ENCODE data around the gene SIGLEC15. TPM values are rescaled to one million over a fixed set of nuclear protein-coding genes. Genes with fewer than 3 reads are reported as not detected.

The SIGLEC15 gene
- total and polyA plus RNA-seq, 9 donors: 0.06 to 0.44 (median 0.14) TPM

- peaks cover 33% of the 10 kb centered on the region for H3K36me3 ChIP-seq (ENCODE audit: control insufficient read depth, insufficient read depth, low read length)
- WGBS (ENCODE audit: insufficient coverage): no CpG with 5 or more reads among the region's 5 CpGs
- no peak for DNase-seq
These were observed 49.2 kb downstream of the SIGLEC15 start for GRCh38 chr18:45874491-45875184.

DNA sequence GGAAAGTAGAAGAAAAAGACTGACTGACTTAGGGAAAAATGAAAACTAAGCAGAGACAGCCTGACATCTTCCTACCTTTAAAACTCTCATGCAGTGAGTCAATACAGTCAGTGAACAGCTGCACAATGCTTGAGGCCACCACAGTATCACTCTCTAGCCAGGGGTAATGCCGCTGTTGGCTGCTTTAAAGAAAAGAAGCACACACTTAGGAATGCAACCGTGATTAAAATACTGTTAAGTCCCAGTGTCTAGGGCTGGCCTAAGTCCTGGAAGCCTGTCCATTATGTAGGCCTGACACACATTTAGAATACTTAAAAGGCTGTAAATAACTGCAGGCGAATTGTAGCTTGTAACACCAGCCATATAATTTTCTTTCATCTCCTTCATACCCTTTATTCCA, 50.7 kb downstream of the SIGLEC15 start:
- Histone ChIP-seq H3K27ac (ENCODE audit: low read length) (no peak overlapping the region), H3K4me3 (ENCODE audit: low read length) (no peak overlapping the region), H3K36me3 (ENCODE audit: control insufficient read depth, insufficient read depth, low read length) (peaks cover 36% of the 10 kb centered on the region), H3K4me1 (ENCODE audit: control insufficient read depth, insufficient read depth, low read length) (no peaks in the 10 kb centered on the region), H3K9me3 (replicated peaks; ENCODE audit: control insufficient read depth, low read depth, low read length) (no peaks in the 10 kb centered on the region), H3K27me3 (ENCODE audit: control insufficient read depth, insufficient read depth, low read length) (no peaks in the 10 kb centered on the region)
- no peak for DNase-seq
- WGBS (ENCODE audit: insufficient coverage): 93% methylated on average over 3 of the region's 3 CpGs

More at GRCh38 chr18:45874491-45875184, 49.2 kb downstream of the SIGLEC15 start:
- Histone ChIP-seq H3K27ac (ENCODE audit: low read length) (no peak overlapping the region), H3K9me3 (replicated peaks; ENCODE audit: control insufficient read depth, low read depth, low read length) (no peaks in the 10 kb centered on the region), H3K4me3 (ENCODE audit: low read length) (no peak overlapping the region), H3K27me3 (ENCODE audit: control insufficient read depth, insufficient read depth, low read length) (no peaks in the 10 kb centered on the region), H3K4me1 (ENCODE audit: control insufficient read depth, insufficient read depth, low read length) (no peaks in the 10 kb centered on the region)

DNA sequence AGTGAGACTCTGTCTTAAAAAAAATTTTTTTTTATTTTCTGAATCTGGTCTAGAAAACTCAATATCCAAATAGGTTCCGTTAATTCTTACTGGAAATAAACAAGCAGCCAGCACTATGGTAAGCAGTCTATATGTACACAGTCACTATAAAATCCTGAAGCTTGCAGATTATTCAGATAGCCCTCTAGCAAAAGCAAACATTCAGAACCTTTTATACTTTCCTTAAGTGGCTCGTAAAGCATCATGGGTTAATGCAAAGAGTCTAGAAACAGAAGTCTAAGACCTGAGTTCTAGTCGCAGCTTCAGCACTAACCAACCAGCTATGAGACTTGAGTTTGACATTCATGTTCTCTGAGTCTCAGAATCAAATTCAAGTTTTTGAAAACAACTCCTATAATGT, 51.9 kb downstream of the SIGLEC15 start:
- Histone ChIP-seq H3K9me3 (replicated peaks; ENCODE audit: control insufficient read depth, low read depth, low read length) (no peaks in the 10 kb centered on the region), H3K27me3 (ENCODE audit: control insufficient read depth, insufficient read depth, low read length) (no peaks in the 10 kb centered on the region), H3K27ac (ENCODE audit: low read length) (no peak overlapping the region), H3K4me1 (ENCODE audit: control insufficient read depth, insufficient read depth, low read length) (no peaks in the 10 kb centered on the region), H3K36me3 (ENCODE audit: control insufficient read depth, insufficient read depth, low read length) (peaks cover 37% of the 10 kb centered on the region), H3K4me3 (ENCODE audit: low read length) (no peak overlapping the region)
- WGBS (ENCODE audit: insufficient coverage): 86% methylated on average over 2 of the region's 3 CpGs
- DNase-seq: no peak

DNA sequence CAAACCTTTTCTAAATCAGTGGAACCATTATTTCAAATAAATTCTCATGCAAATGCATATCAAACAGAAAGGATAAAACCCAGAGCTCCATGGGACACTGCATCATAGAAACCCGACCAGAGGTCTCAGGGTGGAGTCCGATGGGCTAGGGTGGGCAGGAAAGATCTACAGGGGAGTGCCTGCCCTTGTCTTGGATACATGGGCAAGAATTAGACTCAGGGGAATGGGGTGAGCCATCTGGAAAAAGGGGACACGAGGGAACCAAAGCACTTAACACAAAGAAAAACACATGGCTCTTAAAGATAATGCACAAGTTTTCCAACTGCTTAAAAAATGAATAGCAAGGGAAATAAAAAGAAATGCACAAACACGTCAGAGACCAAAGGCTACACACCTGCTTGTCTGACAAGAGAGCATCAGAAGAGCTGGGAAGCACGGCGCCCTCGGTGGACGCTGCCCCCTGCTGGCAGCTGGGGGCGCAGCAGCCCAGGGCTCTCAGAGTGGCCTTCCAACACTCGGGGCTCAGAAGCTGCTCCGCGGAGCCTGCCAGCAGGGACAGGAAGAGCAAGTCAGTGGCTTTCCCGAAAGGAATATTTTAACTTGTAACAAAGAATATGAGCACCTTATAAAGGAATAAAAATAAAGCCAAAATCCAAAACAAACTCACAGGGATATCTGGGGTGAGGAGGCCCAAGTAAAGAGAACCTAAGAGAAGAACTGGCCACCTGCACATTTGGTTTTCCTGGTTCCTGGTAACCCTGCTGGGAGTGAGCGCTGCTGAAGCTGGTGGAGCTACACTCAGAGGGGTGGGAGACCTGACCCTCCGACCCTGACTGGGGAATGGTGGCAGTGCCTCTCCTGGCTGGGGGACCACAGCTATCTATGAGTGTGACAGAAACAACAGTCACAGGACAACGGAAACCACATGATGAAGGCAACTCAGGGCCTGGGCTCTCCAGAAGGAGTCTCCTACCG, 54.5 kb downstream of the SIGLEC15 start:
- peak; percentile 75 for DNase-seq
- Histone ChIP-seq H3K27ac (ENCODE audit: low read length) (no peak overlapping the region), H3K4me3 (ENCODE audit: low read length) (no peak overlapping the region), H3K4me1 (ENCODE audit: control insufficient read depth, insufficient read depth, low read length) (no peaks in the 10 kb centered on the region), H3K36me3 (ENCODE audit: control insufficient read depth, insufficient read depth, low read length) (peaks cover 34% of the 10 kb centered on the region), H3K27me3 (ENCODE audit: control insufficient read depth, insufficient read depth, low read length) (no peaks in the 10 kb centered on the region), H3K9me3 (replicated peaks; ENCODE audit: control insufficient read depth, low read depth, low read length) (no peaks in the 10 kb centered on the region)
- WGBS (ENCODE audit: insufficient coverage): 42% methylated on average over 12 of the region's 17 CpGs

- no peak for DNase-seq
- WGBS (ENCODE audit: insufficient coverage): 100% methylated on average over 2 of the region's 3 CpGs
- no peaks in the 10 kb centered on the region for H3K27me3 ChIP-seq (ENCODE audit: control insufficient read depth, insufficient read depth, low read length)
- H3K9me3 ChIP-seq (replicated peaks; ENCODE audit: control insufficient read depth, low read depth, low read length): no peaks in the 10 kb centered on the region
- no peaks in the 10 kb centered on the region for H3K4me1 ChIP-seq (ENCODE audit: control insufficient read depth, insufficient read depth, low read length)
- no peak overlapping the region for H3K27ac ChIP-seq (ENCODE audit: low read length)
- H3K4me3 ChIP-seq (ENCODE audit: low read length): no peak overlapping the region
- peaks cover 29% of the 10 kb centered on the region for H3K36me3 ChIP-seq (ENCODE audit: control insufficient read depth, insufficient read depth, low read length)
These were observed 55.5 kb downstream of the SIGLEC15 start for GRCh38 chr18:45880876-45881558.

DNA sequence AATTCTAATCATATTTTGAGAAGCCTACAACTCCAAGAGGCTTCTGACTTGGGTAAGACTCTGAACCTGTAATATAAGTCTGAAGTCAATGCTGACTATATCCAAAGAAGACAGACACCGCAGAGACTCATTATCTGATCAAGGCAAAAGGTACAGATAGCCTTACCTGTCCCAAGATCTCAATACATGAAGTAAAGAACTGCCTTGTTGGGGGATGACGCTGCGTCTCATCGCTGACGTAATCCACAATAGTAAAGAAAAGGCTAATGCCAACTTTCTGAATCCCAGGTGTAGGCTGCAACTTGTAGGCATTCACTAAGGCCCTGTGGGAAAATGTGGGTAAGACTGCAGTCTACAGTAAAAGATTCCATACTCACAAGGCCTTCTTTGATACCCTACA, 62.1 kb downstream of the SIGLEC15 start:
- H3K9me3 ChIP-seq (replicated peaks; ENCODE audit: control insufficient read depth, low read depth, low read length): no peaks in the 10 kb centered on the region
- H3K36me3 ChIP-seq (ENCODE audit: control insufficient read depth, insufficient read depth, low read length): peaks cover 21% of the 10 kb centered on the region
- H3K27ac ChIP-seq (ENCODE audit: low read length): no peak overlapping the region
- no peak for DNase-seq
- WGBS (ENCODE audit: insufficient coverage): no CpG with 5 or more reads among the region's 5 CpGs
- no peak overlapping the region for H3K4me3 ChIP-seq (ENCODE audit: low read length)
- H3K4me1 ChIP-seq (ENCODE audit: control insufficient read depth, insufficient read depth, low read length): no peaks in the 10 kb centered on the region
- no peaks in the 10 kb centered on the region for H3K27me3 ChIP-seq (ENCODE audit: control insufficient read depth, insufficient read depth, low read length)

DNA sequence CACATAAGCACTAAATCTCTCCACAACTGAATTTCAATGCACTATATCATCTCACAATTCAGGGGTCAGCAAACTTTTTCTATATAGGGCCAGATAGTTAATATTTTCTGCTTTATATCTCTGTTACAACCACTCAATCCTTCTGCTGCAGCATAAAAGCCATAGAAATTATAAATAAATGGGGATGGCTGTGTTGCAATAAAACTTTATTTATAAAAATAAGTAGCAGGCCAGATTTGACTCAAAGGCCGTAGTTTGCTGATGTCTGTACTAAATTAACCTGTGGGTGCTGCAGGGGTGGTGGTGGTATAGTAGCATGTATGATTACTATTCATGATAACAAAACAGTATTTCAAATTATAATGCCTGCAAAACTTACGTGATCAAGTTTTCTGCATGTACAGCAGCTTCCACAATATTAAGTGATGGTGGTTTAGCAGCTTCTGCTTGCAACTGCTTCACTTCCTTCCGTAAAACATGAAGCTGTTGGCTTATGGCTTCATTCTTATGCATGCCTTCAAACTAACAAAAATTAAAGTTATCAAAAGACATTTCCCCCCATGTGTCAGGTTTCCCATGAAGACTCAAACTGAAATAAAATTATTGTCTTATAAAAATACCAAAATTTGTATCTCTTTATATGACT, 64.1 kb downstream of the SIGLEC15 start:
- no peaks in the 10 kb centered on the region for H3K27me3 ChIP-seq (ENCODE audit: control insufficient read depth, insufficient read depth, low read length)
- no peak overlapping the region for H3K4me3 ChIP-seq (ENCODE audit: low read length)
- DNase-seq: no peak
- WGBS (ENCODE audit: insufficient coverage): no CpG with 5 or more reads among the region's 3 CpGs
- H3K36me3 ChIP-seq (ENCODE audit: control insufficient read depth, insufficient read depth, low read length): peaks cover 17% of the 10 kb centered on the region
- no peaks in the 10 kb centered on the region for H3K4me1 ChIP-seq (ENCODE audit: control insufficient read depth, insufficient read depth, low read length)
- no peaks in the 10 kb centered on the region for H3K9me3 ChIP-seq (replicated peaks; ENCODE audit: control insufficient read depth, low read depth, low read length)
- H3K27ac ChIP-seq (ENCODE audit: low read length): no peak overlapping the region

DNA sequence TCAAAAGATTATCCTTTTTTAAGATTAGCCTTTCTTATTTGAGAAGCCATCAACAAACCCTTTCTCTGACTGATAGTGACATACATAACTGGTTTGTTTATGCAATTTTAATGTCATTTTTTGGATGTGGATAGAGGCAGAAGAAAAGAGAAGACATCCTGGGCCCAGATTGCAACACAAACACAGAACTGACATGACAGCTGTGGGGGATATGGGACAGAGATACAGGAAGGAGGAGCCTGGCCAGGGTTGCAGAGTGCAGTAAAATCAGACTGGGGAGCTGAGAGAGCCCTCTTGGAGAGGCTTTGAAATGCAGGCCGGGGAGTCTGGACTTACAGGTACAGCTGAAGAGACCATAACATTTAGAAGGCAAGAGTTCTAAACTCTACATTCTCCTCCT, 65.1 kb downstream of the SIGLEC15 start:
- Histone ChIP-seq H3K27ac (ENCODE audit: low read length) (no peak overlapping the region), H3K36me3 (ENCODE audit: control insufficient read depth, insufficient read depth, low read length) (peaks cover 22% of the 10 kb centered on the region), H3K9me3 (replicated peaks; ENCODE audit: control insufficient read depth, low read depth, low read length) (no peaks in the 10 kb centered on the region), H3K27me3 (ENCODE audit: control insufficient read depth, insufficient read depth, low read length) (no peaks in the 10 kb centered on the region), H3K4me3 (ENCODE audit: low read length) (no peak overlapping the region), H3K4me1 (ENCODE audit: control insufficient read depth, insufficient read depth, low read length) (no peaks in the 10 kb centered on the region)
- WGBS (ENCODE audit: insufficient coverage): 67% methylated on average over 1 of the region's 1 CpG
- DNase-seq: peak; percentile 12

GRCh38 chr18:45891806-45892205, 66.3 kb downstream of the SIGLEC15 start:
- H3K4me1 ChIP-seq (ENCODE audit: control insufficient read depth, insufficient read depth, low read length): no peaks in the 10 kb centered on the region
- no peaks in the 10 kb centered on the region for H3K27me3 ChIP-seq (ENCODE audit: control insufficient read depth, insufficient read depth, low read length)
- H3K36me3 ChIP-seq (ENCODE audit: control insufficient read depth, insufficient read depth, low read length): peaks cover 26% of the 10 kb centered on the region
- H3K9me3 ChIP-seq (replicated peaks; ENCODE audit: control insufficient read depth, low read depth, low read length): no peaks in the 10 kb centered on the region
- no CpG with 5 or more reads among the region's 2 CpGs for WGBS (ENCODE audit: insufficient coverage)
- DNase-seq: no peak
- H3K27ac ChIP-seq (ENCODE audit: low read length): no peak overlapping the region
- no peak overlapping the region for H3K4me3 ChIP-seq (ENCODE audit: low read length)

All from muscle of leg (tissue), 11 donors.